Embryonic facial prominence (tissue), 1 donor: ENCODE results near the gene CHST13.
"Not testable (repeated sequence)": the region's sequence is repeated elsewhere in the genome, so short reads cannot be mapped to it uniquely, and the experiment has no call there.

Source experiments
- DNase-seq: peaks from one replicate; pipeline ENCODE4 v3.0.0-alpha.2; 2016; ENCODE audit errors: extremely low spot score

CHST13 gene

DNA sequence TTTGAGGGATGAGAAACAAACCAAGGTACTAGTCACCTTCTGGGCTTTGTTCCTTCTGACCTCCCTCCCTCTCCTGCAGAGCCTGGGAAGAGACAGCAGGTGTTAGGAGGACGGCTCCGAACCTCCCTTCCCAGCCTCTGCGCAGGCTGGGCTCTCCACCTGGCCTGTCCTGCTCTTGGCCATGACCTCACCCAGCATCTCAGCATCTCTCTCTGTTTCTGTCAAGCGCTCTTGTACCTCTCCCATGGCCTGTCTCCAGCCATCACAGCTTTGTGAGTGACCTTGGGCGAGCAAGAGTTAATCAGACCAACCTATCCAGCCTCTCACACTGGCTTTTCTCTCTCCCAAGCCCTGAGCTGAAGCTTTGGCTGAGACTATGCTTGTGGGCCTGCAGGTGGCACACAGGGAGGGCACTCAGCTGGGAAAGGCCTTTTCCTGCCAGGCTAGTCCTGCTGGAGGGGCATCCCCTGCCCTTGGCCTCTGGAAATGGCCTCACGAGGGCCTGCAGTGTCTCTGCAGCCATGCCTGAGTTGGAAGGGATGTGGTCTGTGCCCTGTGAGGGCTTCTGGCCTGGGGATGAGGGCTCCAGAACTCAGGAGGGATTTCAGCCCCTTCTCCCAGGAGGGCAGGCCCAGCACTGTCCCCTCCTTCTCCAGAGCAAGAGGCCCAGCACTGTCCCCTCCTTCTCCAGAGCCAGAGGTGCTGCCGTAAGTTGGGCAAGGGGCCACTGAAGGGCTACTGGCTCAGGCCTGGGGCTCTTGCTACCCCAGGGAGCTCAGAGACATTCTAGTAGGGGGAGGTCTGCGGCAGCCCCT is 2.1 kb downstream of the CHST13 start:
- no peak for DNase-seq

DNA sequence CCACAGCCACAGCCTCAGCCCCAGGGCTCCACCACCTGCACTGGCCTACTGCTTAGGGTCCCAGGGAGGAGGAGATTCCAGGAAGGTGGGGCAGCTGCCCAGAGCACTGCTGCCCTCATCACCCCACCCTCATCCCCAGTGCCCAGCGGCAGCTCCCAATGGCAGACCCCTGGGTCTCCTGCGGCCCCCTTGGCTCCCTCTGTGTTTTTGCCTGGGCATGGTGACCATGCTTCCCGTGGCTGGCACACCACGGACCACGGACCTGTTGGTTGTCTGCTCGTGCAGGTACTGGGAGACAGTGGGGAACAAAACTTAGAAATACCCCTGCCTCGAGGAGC is 2.7 kb downstream of the CHST13 start:
- no peak for DNase-seq

- no peak for DNase-seq
These were observed 3.1 kb downstream of the CHST13 start for GRCh38 chr3:126527006-126527405.

DNA sequence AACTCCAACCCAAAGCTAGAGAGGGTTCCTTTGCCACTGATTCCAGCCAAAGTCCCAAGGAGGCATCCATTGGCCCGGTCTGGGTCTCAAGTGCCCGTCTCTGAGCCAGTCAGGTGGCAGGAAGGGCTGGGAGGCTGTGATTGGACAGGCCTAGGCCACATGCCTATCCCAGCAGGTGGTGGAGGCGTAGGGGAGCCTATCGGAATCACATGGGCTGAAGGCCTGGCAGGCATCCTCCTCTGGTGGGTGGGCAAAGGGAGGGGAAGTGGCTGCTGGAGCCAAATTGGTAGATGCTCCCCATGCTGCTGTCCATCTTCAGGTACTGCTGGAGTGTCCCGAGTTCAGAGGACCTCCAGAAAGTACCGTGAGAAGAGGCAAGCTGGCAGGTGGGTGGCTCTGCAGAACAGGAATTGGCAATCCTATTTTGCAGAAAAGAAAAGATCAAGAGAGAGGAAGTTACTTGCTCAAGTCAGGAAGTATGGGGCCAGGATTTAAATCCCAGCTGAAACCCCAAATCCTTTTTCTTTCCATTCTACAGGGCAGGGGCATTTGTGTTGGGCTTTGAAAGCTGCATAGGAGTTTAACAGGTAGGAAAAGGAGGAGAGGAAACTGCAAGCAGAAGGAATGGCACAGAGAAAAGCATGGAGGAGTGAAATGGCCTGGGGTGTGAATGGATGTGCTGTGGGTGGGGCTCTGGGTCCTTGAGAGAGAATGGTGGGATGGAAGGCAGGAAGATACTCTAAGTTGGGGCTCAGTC is 3.7 kb downstream of the CHST13 start:
- DNase-seq, result no peak

DNA sequence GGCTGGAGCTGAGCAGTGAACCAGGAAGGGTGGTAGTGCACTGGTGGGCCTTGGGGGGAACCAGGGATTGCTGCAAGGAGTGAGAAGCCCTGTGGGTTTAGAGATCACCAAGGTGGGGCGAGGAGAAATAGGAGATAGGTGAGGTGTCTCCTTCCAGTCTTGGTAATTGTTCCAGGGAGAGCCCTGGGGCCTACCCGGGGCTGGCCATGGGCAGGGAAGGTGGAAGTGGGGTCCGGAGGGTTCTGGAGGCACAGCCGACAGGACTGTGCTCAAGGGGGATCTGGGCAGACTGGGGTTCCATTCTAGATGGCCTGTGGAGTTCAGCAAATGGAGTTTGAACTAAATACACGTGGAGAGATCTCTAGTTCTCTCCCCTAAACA is 4.5 kb downstream of the CHST13 start:
- DNase-seq, result no peak

DNA sequence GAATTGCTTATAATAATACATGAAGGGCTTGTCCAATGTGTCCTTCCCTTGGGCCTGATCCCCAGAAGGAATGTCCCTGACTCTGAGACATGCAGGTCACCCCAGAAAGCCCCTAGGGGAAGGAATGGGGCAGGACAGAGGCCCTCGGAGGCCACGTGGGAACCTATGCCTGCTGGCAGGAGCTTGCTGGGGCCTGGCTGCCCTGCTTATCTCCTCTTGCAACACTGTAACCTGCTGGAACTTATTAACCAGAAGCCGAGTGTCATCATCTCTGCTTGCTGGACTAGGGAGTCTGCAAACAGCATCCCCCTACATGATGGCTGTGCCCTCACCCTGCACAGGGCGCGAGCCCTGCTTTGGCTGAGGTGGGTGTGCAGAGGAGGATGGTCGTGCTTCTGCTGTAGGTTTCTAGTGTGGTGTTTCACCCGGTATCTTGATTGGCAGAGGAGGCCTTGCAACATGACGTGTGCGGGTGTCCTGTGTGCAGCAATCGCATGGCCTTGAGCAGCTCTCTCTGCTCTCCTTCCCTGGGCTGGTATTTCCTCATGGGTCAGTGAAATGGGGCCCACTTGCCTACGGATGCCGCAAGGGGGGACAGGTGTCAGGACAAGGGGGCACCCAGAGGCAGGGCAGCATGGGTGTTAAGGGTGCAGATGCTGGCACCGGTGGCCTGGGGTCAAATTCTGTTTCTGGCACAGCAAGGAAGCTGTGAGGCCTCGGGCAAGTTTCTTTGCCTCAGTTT is 5.0 kb downstream of the CHST13 start:
- DNase-seq, result no peak

- no peak for DNase-seq
These were observed 5.7 kb downstream of the CHST13 start for GRCh38 chr3:126529585-126530170.

- DNase-seq, result no peak
These were observed 6.5 kb downstream of the CHST13 start for GRCh38 chr3:126530171-126531050.

- no peak for DNase-seq
These were observed 7.0 kb downstream of the CHST13 start for GRCh38 chr3:126531051-126531330.

DNA sequence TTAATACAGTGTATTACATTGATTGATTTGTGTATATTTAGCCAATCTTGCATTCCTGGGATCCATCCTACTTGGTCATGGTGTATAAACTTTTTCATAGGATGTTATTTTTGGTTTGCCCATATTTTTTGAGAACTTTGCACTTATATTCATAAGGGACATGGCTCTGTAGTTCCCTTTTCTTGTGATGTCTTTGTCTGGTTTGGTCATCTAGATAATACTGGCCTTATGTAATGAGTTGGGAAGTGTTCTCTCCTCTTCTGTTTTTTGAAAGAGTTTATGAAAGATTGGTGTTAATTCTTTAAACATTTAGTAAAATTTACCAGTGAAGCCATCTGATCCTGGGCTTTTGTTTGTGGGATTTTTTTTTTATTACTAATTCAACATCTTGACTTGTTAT is 9.6 kb downstream of the CHST13 start:
- DNase-seq, result no peak

GRCh38 chr3:126534716-126535115 is 10.8 kb downstream of the CHST13 start:
- not testable (repeated sequence) for DNase-seq

- no peak for DNase-seq
These were observed 11.7 kb downstream of the CHST13 start for GRCh38 chr3:126535636-126536035.

- no peak for DNase-seq
These were observed 12.2 kb downstream of the CHST13 start for GRCh38 chr3:126536126-126536525.

GRCh38 chr3:126537116-126537729 is 13.3 kb downstream of the CHST13 start:
- DNase-seq, result no peak

GRCh38 chr3:126537730-126538281 is 13.9 kb downstream of the CHST13 start:
- no peak for DNase-seq

- no peak for DNase-seq
These were observed 14.4 kb downstream of the CHST13 start for GRCh38 chr3:126538316-126538715.

DNA sequence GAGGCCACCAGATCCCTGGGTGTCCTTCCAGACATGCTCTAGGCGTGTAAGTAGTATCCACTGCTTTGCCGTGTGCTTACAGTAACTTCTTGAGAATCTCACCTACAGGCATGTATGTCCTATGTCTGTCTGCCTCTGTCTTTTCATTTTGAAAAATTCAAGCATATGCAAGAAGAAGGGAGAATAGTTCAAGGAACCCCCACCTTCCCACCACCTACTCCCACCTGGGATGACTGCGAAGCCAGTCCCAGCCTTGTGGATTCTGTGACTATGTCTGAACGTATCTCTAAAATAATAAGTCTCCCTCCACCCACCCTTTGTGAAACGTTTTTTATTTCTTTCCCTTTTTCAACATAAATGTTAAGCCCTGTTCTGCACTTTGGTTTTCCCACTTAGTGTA is 15.0 kb downstream of the CHST13 start:
- DNase-seq, result no peak

DNA sequence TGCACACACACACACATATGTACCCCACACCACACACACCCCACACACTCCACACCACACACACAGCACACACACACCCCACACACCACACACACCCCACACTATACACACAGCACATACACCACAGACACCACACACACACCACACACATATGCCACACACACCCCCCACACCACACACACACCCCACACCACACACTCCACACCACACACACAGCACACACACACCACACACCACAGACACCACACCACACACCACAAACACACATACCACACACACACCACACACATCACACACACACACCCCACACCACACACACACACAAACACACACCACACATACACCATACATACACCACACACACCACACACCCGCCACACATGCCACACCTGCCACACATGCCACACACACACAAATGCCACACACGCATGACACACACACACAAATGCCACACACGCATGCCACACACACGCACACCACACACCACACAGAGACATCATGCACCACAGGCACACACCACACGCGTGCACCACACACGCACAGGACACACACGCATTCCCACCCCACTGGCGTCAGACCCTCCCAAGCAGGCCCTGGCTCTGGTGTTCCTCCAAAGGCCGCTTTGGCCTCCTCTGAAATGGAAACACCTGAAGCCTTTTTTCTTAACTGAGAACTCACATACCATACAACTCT is 15.7 kb downstream of the CHST13 start:
- no peak for DNase-seq

GRCh38 chr3:126540342-126540849 is 16.4 kb downstream of the CHST13 start:
- DNase-seq, result no peak
